ENCODE results near the gene DRG1. TPM values are rescaled to one million over a fixed set of nuclear protein-coding genes. Genes with fewer than 3 reads are reported as not detected.

The DRG1 gene
- total RNA-seq, 2 donors from 2014 or later, result 100 to 103 TPM

GRCh38 chr22:31431950-31432349 is 32.5 kb downstream of the DRG1 start:
- H3K9me3 Mint-ChIP-seq, result no peaks in the 10 kb centered on the region
- ATAC-seq, result no peak
- peak overlapping the region in 1 of 2 donors; percentile 14 for H3K27ac Mint-ChIP-seq
- peaks cover 5 to 18% of the 10 kb centered on the region in 2 donors for H3K36me3 Mint-ChIP-seq
- no peak for DNase-seq (ENCODE audit: low spot score in 2 of 2)

GRCh38 chr22:31436132-31436531 is 36.7 kb downstream of the DRG1 start:
- DNase-seq (ENCODE audit: low spot score in 2 of 2), result no peak
- H3K27ac Mint-ChIP-seq, result no peak overlapping the region
- peaks cover 5 to 18% of the 10 kb centered on the region in 2 donors for H3K36me3 Mint-ChIP-seq

GRCh38 chr22:31439808-31440207 is 40.4 kb downstream of the DRG1 start:
- ATAC-seq (no peak), DNase-seq (ENCODE audit: low spot score in 2 of 2) (no peak)
- Mint-ChIP-seq H3K27ac (peak overlapping the region in 1 of 2 donors; percentile 69), H3K36me3 (peaks cover 5 to 6% of the 10 kb centered on the region in 2 donors), H3K9me3 (no peaks in the 10 kb centered on the region)

More at GRCh38 chr22:31436132-31436531, 36.7 kb downstream of the DRG1 start:
- ATAC-seq, result no peak
- H3K9me3 Mint-ChIP-seq, result no peaks in the 10 kb centered on the region

- no peak for DNase-seq (ENCODE audit: low spot score in 2 of 2)
- H3K27ac Mint-ChIP-seq, result peak overlapping the region; percentile 27 to 69
- H3K9me3 Mint-ChIP-seq, result no peaks in the 10 kb centered on the region
- ATAC-seq, result no peak
- H3K36me3 Mint-ChIP-seq, result peaks cover 0 to 4% of the 10 kb centered on the region in 2 donors
Measured at GRCh38 chr22:31440681-31441080, 41.3 kb downstream of the DRG1 start.

GRCh38 chr22:31441652-31442051 is 42.2 kb downstream of the DRG1 start:
- DNase-seq (ENCODE audit: low spot score in 2 of 2) (no peak), ATAC-seq (no peak)
- Mint-ChIP-seq H3K36me3 (peaks cover 0 to 4% of the 10 kb centered on the region in 2 donors), H3K27ac (peak overlapping the region; percentile 31 to 48), H3K9me3 (no peaks in the 10 kb centered on the region)

GRCh38 chr22:31442768-31443489 is 43.5 kb downstream of the DRG1 start:
- no peaks in the 10 kb centered on the region for H3K9me3 Mint-ChIP-seq
- H3K36me3 Mint-ChIP-seq, result peaks cover 0 to 4% of the 10 kb centered on the region in 2 donors
- H3K27ac Mint-ChIP-seq, result peak overlapping the region; percentile 8 to 31
- ATAC-seq, result no peak
- no peak for DNase-seq (ENCODE audit: low spot score in 2 of 2)

GRCh38 chr22:31443516-31443915 is 44.1 kb downstream of the DRG1 start:
- H3K9me3 Mint-ChIP-seq, result no peaks in the 10 kb centered on the region
- no peak for ATAC-seq
- H3K36me3 Mint-ChIP-seq, result peaks cover 0 to 4% of the 10 kb centered on the region in 2 donors
- peak overlapping the region in 1 of 2 donors; percentile 16 for H3K27ac Mint-ChIP-seq
- DNase-seq (ENCODE audit: low spot score in 2 of 2), result no peak

GRCh38 chr22:31445642-31446041 is 46.2 kb downstream of the DRG1 start:
- ATAC-seq (peak in 1 of 2 donors; percentile 67), DNase-seq (ENCODE audit: low spot score in 2 of 2) (no peak)
- Mint-ChIP-seq H3K36me3 (peaks cover 0 to 4% of the 10 kb centered on the region in 2 donors), H3K27ac (peak overlapping the region in 1 of 2 donors; percentile 82), H3K9me3 (no peaks in the 10 kb centered on the region)

- ATAC-seq, result no peak
- no peaks in the 10 kb centered on the region for H3K9me3 Mint-ChIP-seq
- DNase-seq (ENCODE audit: low spot score in 2 of 2), result no peak
- peaks cover 0 to 4% of the 10 kb centered on the region in 2 donors for H3K36me3 Mint-ChIP-seq
- no peak overlapping the region for H3K27ac Mint-ChIP-seq
Measured at GRCh38 chr22:31446208-31446607, 46.8 kb downstream of the DRG1 start.

GRCh38 chr22:31446767-31447166 is 47.4 kb downstream of the DRG1 start:
- no peak for ATAC-seq
- Mint-ChIP-seq H3K27ac (no peak overlapping the region), H3K9me3 (no peaks in the 10 kb centered on the region), H3K36me3 (peaks cover 0 to 4% of the 10 kb centered on the region in 2 donors)
- no peak for DNase-seq (ENCODE audit: low spot score in 2 of 2)

- peaks cover 0 to 4% of the 10 kb centered on the region in 2 donors for H3K36me3 Mint-ChIP-seq
- no peak overlapping the region for H3K27ac Mint-ChIP-seq
- ATAC-seq (no peak), DNase-seq (ENCODE audit: low spot score in 2 of 2) (no peak)
- no peaks in the 10 kb centered on the region for H3K9me3 Mint-ChIP-seq
Measured at GRCh38 chr22:31447337-31447736, 47.9 kb downstream of the DRG1 start.

- DNase-seq (ENCODE audit: low spot score in 2 of 2) (no peak), ATAC-seq (no peak)
- peak overlapping the region; percentile 46 to 48 for H3K27ac Mint-ChIP-seq
- H3K36me3 Mint-ChIP-seq, result peaks cover 0 to 4% of the 10 kb centered on the region in 2 donors
- no peaks in the 10 kb centered on the region for H3K9me3 Mint-ChIP-seq
Measured at GRCh38 chr22:31448382-31448781, 49.0 kb downstream of the DRG1 start.

GRCh38 chr22:31449506-31449905 is 50.1 kb downstream of the DRG1 start:
- DNase-seq (ENCODE audit: low spot score in 2 of 2), result no peak
- Mint-ChIP-seq H3K27ac (no peak overlapping the region), H3K9me3 (no peaks in the 10 kb centered on the region), H3K36me3 (peaks cover 0 to 4% of the 10 kb centered on the region in 2 donors)
- ATAC-seq, result no peak

GRCh38 chr22:31451709-31452571 is 52.5 kb downstream of the DRG1 start:
- H3K9me3 Mint-ChIP-seq, result no peaks in the 10 kb centered on the region
- no peaks in the 10 kb centered on the region for H3K36me3 Mint-ChIP-seq
- H3K27ac Mint-ChIP-seq, result peak overlapping the region; percentile 56 to 71
- no peak for DNase-seq (ENCODE audit: low spot score in 2 of 2)
- ATAC-seq, result peak; percentile 62 to 70

GRCh38 chr22:31461699-31462098 is 62.3 kb downstream of the DRG1 start:
- ATAC-seq, result no peak
- H3K27ac Mint-ChIP-seq, result peak overlapping the region in 1 of 2 donors; percentile 37
- peaks cover 6 to 18% of the 10 kb centered on the region in 2 donors for H3K36me3 Mint-ChIP-seq

GRCh38 chr22:31465307-31465706 is 65.9 kb downstream of the DRG1 start:
- DNase-seq (ENCODE audit: low spot score in 2 of 2) (no peak), ATAC-seq (no peak)
- Mint-ChIP-seq H3K36me3 (peaks cover 6 to 18% of the 10 kb centered on the region in 2 donors), H3K9me3 (no peaks in the 10 kb centered on the region), H3K27ac (no peak overlapping the region)

More at GRCh38 chr22:31461699-31462098, 62.3 kb downstream of the DRG1 start:
- no peak for DNase-seq (ENCODE audit: low spot score in 2 of 2)
- H3K9me3 Mint-ChIP-seq, result no peaks in the 10 kb centered on the region

GRCh38 chr22:31474743-31475142 is 75.3 kb downstream of the DRG1 start:
- Mint-ChIP-seq H3K36me3 (peaks cover 8 to 23% of the 10 kb centered on the region in 2 donors), H3K9me3 (no peaks in the 10 kb centered on the region), H3K27ac (peak overlapping the region in 1 of 2 donors; percentile 14)
- ATAC-seq (no peak), DNase-seq (ENCODE audit: low spot score in 2 of 2) (no peak)
